K562 (cell line): ENCODE results near the gene CELSR2. TPM values are rescaled to one million over a fixed set of nuclear protein-coding genes. Genes with fewer than 3 reads are reported as not detected.

ENCODE experiments used
- ATF7 ChIP-seq: fragments of 450-650 bp; IDR thresholded peaks from 2 replicates; pipeline ENCODE4 v1.7.1; 2014; ENCODE audit warnings: mild to moderate bottlenecking, moderate library complexity
- BRD9 ChIP-seq: fragments of 450-650 bp; IDR thresholded peaks from 2 replicates; pipeline ENCODE4 v1.6.1; 2018; ENCODE audit warnings: low read depth; ENCODE audit not compliant: partially characterized antibody
- ELF2 ChIP-seq: fragments of 250-450 bp; sonication (Bioruptor Pico); IDR thresholded peaks from 2 replicates; pipeline ENCODE4 v1.5.0; 2021; ENCODE audit warnings: mild to moderate bottlenecking
- GABPB1 ChIP-seq: sonication (generic); formaldehyde crosslinking; IDR thresholded peaks from 2 replicates; pipeline ENCODE4 v1.8.0; 2022; ENCODE audit warnings: mild to moderate bottlenecking, missing genetic modification reagents
- HDAC3 ChIP-seq: fragments of 450-650 bp; IDR thresholded peaks from 2 replicates; pipeline ENCODE4 v1.6.1; 2018; ENCODE audit warnings: borderline replicate concordance, mild to moderate bottlenecking, moderate library complexity; ENCODE audit not compliant: partially characterized antibody
- IFI16 ChIP-seq: fragments of 250-450 bp; sonication (Bioruptor Pico); IDR thresholded peaks from 2 replicates; pipeline ENCODE4 v2.1.2; 2022; ENCODE audit warnings: mild to moderate bottlenecking, inconsistent platforms
- KLF13 ChIP-seq: fragments of 450-650 bp; IDR thresholded peaks from 2 replicates; pipeline ENCODE4 v1.6.1; 2016; ENCODE audit warnings: missing genetic modification characterization, low read depth, mild to moderate bottlenecking, missing compliant biosample characterization, moderate library complexity, borderline replicate concordance
- PCBP2 ChIP-seq: fragments of 200-400 bp; formaldehyde crosslinking; IDR thresholded peaks from 2 replicates; pipeline ENCODE4 v1.6.1; 2018; ENCODE audit warnings: low read length, low read depth, mild to moderate bottlenecking, moderate library complexity; ENCODE audit not compliant: poor library complexity, severe bottlenecking
- POLR2B ChIP-seq: fragments of 450-650 bp; IDR thresholded peaks from 2 replicates; pipeline ENCODE4 v1.6.1; 2018; ENCODE audit warnings: low read depth; ENCODE audit not compliant: partially characterized antibody
- PREB ChIP-seq: sonication (generic); formaldehyde crosslinking; IDR thresholded peaks from 2 replicates; pipeline ENCODE4 v1.8.1; 2023; ENCODE audit warnings: mild to moderate bottlenecking, missing genetic modification reagents
- SFPQ ChIP-seq: fragments of 200-400 bp; formaldehyde crosslinking; IDR thresholded peaks from 2 replicates; pipeline ENCODE4 v1.6.1; 2017; ENCODE audit warnings: mild to moderate bottlenecking, low read depth, low read length, moderate library complexity
- SMAD1 ChIP-seq: fragments of 150-350 bp; IDR thresholded peaks from 2 replicates; pipeline ENCODE4 v1.6.1; 2014; ENCODE audit warnings: low read length, low read depth; ENCODE audit not compliant: partially characterized antibody
- TAF7 ChIP-seq: fragments of 450-650 bp; IDR thresholded peaks from 2 replicates; pipeline ENCODE4 v1.6.1; 2016; ENCODE audit warnings: missing genetic modification characterization, missing compliant biosample characterization
- ZHX1 ChIP-seq: fragments of 150-350 bp; conservative IDR thresholded peaks from 2 replicates; pipeline ENCODE4 v1.6.1; 2014; ENCODE audit warnings: low read length
- ZNF134 ChIP-seq: fragments of 250-450 bp; sonication (Bioruptor Pico); conservative IDR thresholded peaks from 2 replicates; pipeline ENCODE4 v1.4.0; 2020
- ZNF239 ChIP-seq: fragments of 250-450 bp; sonication (Bioruptor Pico); IDR thresholded peaks from 2 replicates; pipeline ENCODE4 v1.4.0; 2020; ENCODE audit warnings: mild to moderate bottlenecking
- ZNF253 ChIP-seq: fragments of 250-450 bp; sonication (Bioruptor Pico); conservative IDR thresholded peaks from 2 replicates; pipeline ENCODE4 v1.6.1; 2021; ENCODE audit warnings: mild to moderate bottlenecking
- ZNF76 ChIP-seq: fragments of 250-450 bp; sonication (Bioruptor Pico); IDR thresholded peaks from 2 replicates; pipeline ENCODE4 v1.4.0; 2020; ENCODE audit warnings: mild to moderate bottlenecking, moderate library complexity, borderline replicate concordance
- polyA plus RNA-seq, 8 experiments: library from polyadenylated mRNA; depleted of rRNA in 4 of 8; stranded (reverse) in 5 of 8; unstranded in 3 of 8; fragments of >200 nt; fragmentation: Nextera tagmentation in 2 of 8; fragmentation: Illumina TruSeq in 1 of 8; extraction: Ambion mirVana in 2 of 8; extraction: Trizol in 1 of 8; gene quantifications; 2 replicates each; pipeline versions ENCODE4 v1.2.1 to v1.2.3, GENCODE V29; 2011 to 2014; ENCODE audit warnings: inconsistent platforms in 1 of 8, missing spikeins in 1 of 8
- total RNA-seq, 7 experiments: library from RNA; depleted of rRNA in 6 of 7; stranded (reverse); fragments of >200 nt in 6 of 7; fragmentation: Illumina TruSeq in 2 of 7; extraction: Trizol in 2 of 7; gene quantifications; 2 replicates each; pipeline versions ENCODE4 v1.2.1 to v1.2.3, GENCODE V29; 2011 to 2021; ENCODE audit warnings: low replicate concordance in 1 of 7
- TF ChIP-seq, protein P1 (sequence below), 2 experiments: fragments of 200-800 bp in 1 of 2; sonication (Bioruptor generic) in 1 of 2; sonication (generic) in 1 of 2; formaldehyde crosslinking in 1 of 2; IDR thresholded peaks in 1 of 2; conservative IDR thresholded peaks in 1 of 2; 2 replicates each; pipeline versions ENCODE4 v1.5.0 to v1.6.1; 2016 to 2020; ENCODE audit warnings: missing compliant biosample characterization in 1 of 2, missing genetic modification characterization in 1 of 2, missing genetic modification reagents in 1 of 2

CELSR2 gene
- total and polyA plus RNA-seq, 9 of the 15 experiments (the other 6 are each of a cell fraction or from before 2014, with no cell fraction given): 0.31 to 21.9 (median 4.2) TPM

DNA sequence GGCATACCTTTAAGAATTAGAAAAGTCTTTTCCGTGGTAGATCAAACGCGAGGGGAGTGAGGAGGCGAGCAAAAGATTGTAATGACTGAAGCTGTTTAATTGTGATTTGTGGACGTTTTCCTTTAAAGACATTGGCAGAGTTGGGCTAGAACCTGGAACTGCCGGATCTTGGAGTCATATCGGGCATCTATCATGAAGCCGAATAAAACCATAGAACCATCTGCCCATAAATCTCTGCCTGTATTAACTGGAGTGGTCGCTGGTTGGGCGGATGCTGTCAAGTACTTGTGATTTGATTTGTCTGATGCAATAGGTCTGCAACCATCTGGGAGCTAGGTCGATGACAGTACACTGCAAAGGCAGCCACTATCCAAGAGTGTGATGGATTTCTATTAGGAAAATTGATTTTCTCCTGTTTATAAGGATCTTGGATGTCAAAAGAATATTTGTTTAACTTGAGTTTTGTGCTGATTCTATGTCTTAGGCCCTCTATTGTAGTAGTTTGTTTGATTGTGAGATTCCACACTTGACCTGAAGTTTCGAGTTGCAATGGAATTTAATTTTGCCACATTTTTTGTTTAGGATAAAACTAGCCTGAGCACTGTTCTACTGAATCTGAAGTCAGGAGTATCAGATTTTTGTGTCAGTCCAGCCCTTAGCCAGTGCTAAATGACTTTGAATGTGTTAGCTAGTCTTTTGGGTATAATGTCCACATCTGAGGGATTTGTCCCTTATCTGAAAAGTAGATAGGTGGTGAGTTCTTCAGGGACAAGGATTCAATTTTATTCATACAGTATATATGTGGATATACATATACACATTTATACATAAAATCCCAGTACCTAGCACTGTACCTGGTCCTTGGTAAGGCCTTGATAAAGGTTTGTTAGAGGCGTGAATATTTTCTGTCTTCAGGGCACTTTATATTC, 34.4 kb upstream of the CELSR2 start (continued):
- no peak for TF ChIP-seq ZHX1
- no peak for TF ChIP-seq IFI16 (CRISPR knock-in tag)
- TF ChIP-seq ZNF253 (CRISPR knock-in tag): no peak
- peak; percentile 76 for TF ChIP-seq SMAD1
- peak; percentile 36 for TF ChIP-seq POLR2B
- 0 out of 2 replicates have a peak, but pooled peaks have one; percentile 19 for TF ChIP-seq ELF2 (CRISPR knock-in tag)
- 0 out of 2 replicates have a peak, but pooled peaks have one; percentile 18 for TF ChIP-seq ZNF76 (CRISPR knock-in tag)
- no peak for TF ChIP-seq KLF13 (tag)
- TF ChIP-seq, protein P1, sequence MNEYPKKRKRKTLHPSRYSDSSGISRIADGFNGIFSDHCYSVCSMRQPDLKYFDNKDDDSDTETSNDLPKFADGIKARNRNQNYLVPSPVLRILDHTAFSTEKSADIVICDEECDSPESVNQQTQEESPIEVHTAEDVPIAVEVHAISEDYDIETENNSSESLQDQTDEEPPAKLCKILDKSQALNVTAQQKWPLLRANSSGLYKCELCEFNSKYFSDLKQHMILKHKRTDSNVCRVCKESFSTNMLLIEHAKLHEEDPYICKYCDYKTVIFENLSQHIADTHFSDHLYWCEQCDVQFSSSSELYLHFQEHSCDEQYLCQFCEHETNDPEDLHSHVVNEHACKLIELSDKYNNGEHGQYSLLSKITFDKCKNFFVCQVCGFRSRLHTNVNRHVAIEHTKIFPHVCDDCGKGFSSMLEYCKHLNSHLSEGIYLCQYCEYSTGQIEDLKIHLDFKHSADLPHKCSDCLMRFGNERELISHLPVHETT (CRISPR knock-in tag; conservative IDR thresholded peaks at IDR 0.05 in 1 of 2, IDR thresholded peaks at IDR 0.05 in 1 of 2): 0 out of 4 replicates have a peak, but pooled peaks of 1 of the 2 experiments have one; percentile 2
- 0 out of 2 replicates have a peak, but pooled peaks have one; percentile 11 for TF ChIP-seq ZNF134 (CRISPR knock-in tag)
- TF ChIP-seq ZNF239: peak; percentile 32; the same call in 1 of the 2 replicates
- TF ChIP-seq TAF7 (tag): peak; percentile 34; the same call in 1 of the 2 replicates
- TF ChIP-seq ATF7: peak; percentile 94
- TF ChIP-seq PCBP2: no peak
- no peak for TF ChIP-seq GABPB1 (CRISPR knock-in tag)
- no peak for TF ChIP-seq PREB
- no peak for TF ChIP-seq SFPQ
- peak; percentile 86 for TF ChIP-seq BRD9
- TF ChIP-seq HDAC3: peak; percentile 80
